K562 treated with DMSO at 1 percent for 4 hours (cell line): ENCODE results near the gene SEC22B. TPM values are rescaled to one million over a fixed set of nuclear protein-coding genes. Genes with fewer than 3 reads are reported as not detected.

Source experiments
- total RNA-seq: library from RNA; unstranded; fragments of 300-600 nt; gene quantifications from 2 replicates; pipeline ENCODE4 v1.2.3, GENCODE V29; 2022; ENCODE audit not compliant: insufficient read depth

SEC22B gene
- total RNA-seq, result 14.7 and 17.6 TPM in 2 replicates

GRCh38 chr1:120176092-120176855 lies at the start of gene SEC22B:
Gene SEC22B, minus strand, starts transcription at chr1:120176520. Its CDS starts 139 bp downstream, at chr1:120176381.

Other genes with a start within 250 kb of the SEC22B start
- gene NOTCH2, start 106.9 kb downstream of the SEC22B start, total RNA-seq, result 0.22 and 0.25 TPM in 2 replicates
- 3.5 and 4.3 TPM in 2 replicates for gene NBPF8, start 238.5 kb upstream of the SEC22B start, total RNA-seq